ENCODE results near the gene FXYD3.

Gene FXYD3

GRCh38 chr19:35106291-35106583 is 9.4 kb upstream of the FXYD3 start:
- no peak for DNase-seq (ENCODE audit: low read depth)

GRCh38 chr19:35106898-35107541 is 8.6 kb upstream of the FXYD3 start:
- DNase-seq (ENCODE audit: low read depth), result no peak

GRCh38 chr19:35107545-35107944 is 8.1 kb upstream of the FXYD3 start:
- DNase-seq (ENCODE audit: low read depth), result peak; percentile 47

- no peak for DNase-seq (ENCODE audit: low read depth)
Observed at GRCh38 chr19:35108730-35109129, 6.9 kb upstream of the FXYD3 start.

GRCh38 chr19:35109395-35110112 is 6.1 kb upstream of the FXYD3 start:
- DNase-seq (ENCODE audit: low read depth), result no peak

- DNase-seq (ENCODE audit: low read depth), result no peak
Observed at GRCh38 chr19:35110974-35111373, 4.6 kb upstream of the FXYD3 start.

- no peak for DNase-seq (ENCODE audit: low read depth)
Observed at GRCh38 chr19:35112995-35113688, 2.5 kb upstream of the FXYD3 start.

GRCh38 chr19:35114353-35115176 is 1.1 kb upstream of the FXYD3 start:
- peak; percentile 18 for DNase-seq (ENCODE audit: low read depth)

- DNase-seq (ENCODE audit: low read depth), result no peak
Observed at GRCh38 chr19:35116072-35116801, 614 bp downstream of the FXYD3 start.

GRCh38 chr19:35117116-35117515 is 1.5 kb downstream of the FXYD3 start:
- no peak for DNase-seq (ENCODE audit: low read depth)

- DNase-seq (ENCODE audit: low read depth), result no peak
Observed at GRCh38 chr19:35117799-35118198, 2.2 kb downstream of the FXYD3 start.

- no peak for DNase-seq (ENCODE audit: low read depth)
Observed at GRCh38 chr19:35118268-35119020, 2.8 kb downstream of the FXYD3 start.

GRCh38 chr19:35119091-35119490 is 3.5 kb downstream of the FXYD3 start:
- DNase-seq (ENCODE audit: low read depth), result no peak

- no peak for DNase-seq (ENCODE audit: low read depth)
Observed at GRCh38 chr19:35119578-35120155, 4.0 kb downstream of the FXYD3 start.

- DNase-seq (ENCODE audit: low read depth), result peak; percentile 53
Observed at GRCh38 chr19:35120492-35120891, 4.9 kb downstream of the FXYD3 start.

- no peak for DNase-seq (ENCODE audit: low read depth)
Observed at GRCh38 chr19:35120898-35121297, 5.3 kb downstream of the FXYD3 start.

GRCh38 chr19:35122687-35123551 is 7.3 kb downstream of the FXYD3 start:
- no peak for DNase-seq (ENCODE audit: low read depth)

GRCh38 chr19:35123573-35123972 is 8.0 kb downstream of the FXYD3 start:
- DNase-seq (ENCODE audit: low read depth), result no peak

Measured in iris pigment epithelial cell (primary cell).